ENCODE data around the gene GLO1. TPM values are rescaled to one million over a fixed set of nuclear protein-coding genes. Genes with fewer than 3 reads are reported as not detected.

Gene GLO1
- total and polyA plus RNA-seq, 8 donors, result 4.3 to 132 (median 49.7) TPM

GRCh38 chr6:38649744-38650143 lies 53.2 kb downstream of the GLO1 start:
- Histone ChIP-seq H3K4me1 (peaks cover 0 to 4% (median 0%) of the 10 kb centered on the region in 4 donors), H3K36me3 (no peaks in the 10 kb centered on the region), H3K27ac (no peak overlapping the region), H3K9me3 (no peaks in the 10 kb centered on the region), H3K4me3 (no peak overlapping the region), H3K27me3 (no peaks in the 10 kb centered on the region)
- intact Hi-C loops (cut with DNase I; ENCODE audit: low total_unique reads), result no loop called here
- WGBS, 5 donors, result 92 to 98% (median 97%) methylated on average over 2 of the region's 2 CpGs
- DNase-seq, result no peak
- TF ChIP-seq EP300 (IDR thresholded peaks at IDR 0.05) (no peak), POLR2AphosphoS5 (IDR thresholded peaks at IDR 0.05) (no peak), POLR2A (IDR thresholded peaks at IDR 0.05) (no peak), CTCF (IDR thresholded peaks at IDR 0.05) (no peak)

- DNase-seq, result no peak
- Histone ChIP-seq H3K4me3 (no peak overlapping the region), H3K9me3 (no peaks in the 10 kb centered on the region), H3K27ac (no peak overlapping the region), H3K27me3 (no peaks in the 10 kb centered on the region), H3K36me3 (no peaks in the 10 kb centered on the region), H3K4me1 (peaks cover 0 to 11% (median 0%) of the 10 kb centered on the region in 4 donors)
- intact Hi-C loops (cut with DNase I; ENCODE audit: low total_unique reads), result no loop called here
- TF ChIP-seq POLR2A (IDR thresholded peaks at IDR 0.05) (no peak), CTCF (IDR thresholded peaks at IDR 0.05) (no peak), EP300 (IDR thresholded peaks at IDR 0.05) (no peak), POLR2AphosphoS5 (IDR thresholded peaks at IDR 0.05) (no peak)
Measured at GRCh38 chr6:38648629-38649028, 54.3 kb downstream of the GLO1 start.

- H3K27me3 ChIP-seq, result no peaks in the 10 kb centered on the region
- H3K36me3 ChIP-seq, result no peaks in the 10 kb centered on the region
- 82 to 87% (median 86%) methylated on average over 3 of the region's 3 CpGs for WGBS, 5 donors
- H3K4me1 ChIP-seq, result peaks cover 0 to 16% (median 2%) of the 10 kb centered on the region in 4 donors
- DNase-seq, result no peak
- no peak overlapping the region for H3K27ac ChIP-seq
- no peak overlapping the region for H3K4me3 ChIP-seq
- intact Hi-C loops (cut with DNase I; ENCODE audit: low total_unique reads), result no loop called here
- no peaks in the 10 kb centered on the region for H3K9me3 ChIP-seq
- TF ChIP-seq POLR2A (IDR thresholded peaks at IDR 0.05) (no peak), CTCF (IDR thresholded peaks at IDR 0.05) (no peak), EP300 (IDR thresholded peaks at IDR 0.05) (no peak), POLR2AphosphoS5 (IDR thresholded peaks at IDR 0.05) (no peak)
Measured at GRCh38 chr6:38646166-38646878, 56.6 kb downstream of the GLO1 start.

- Histone ChIP-seq H3K4me3 (no peak overlapping the region), H3K27ac (no peak overlapping the region), H3K36me3 (no peaks in the 10 kb centered on the region), H3K9me3 (no peaks in the 10 kb centered on the region), H3K27me3 (no peaks in the 10 kb centered on the region), H3K4me1 (peaks cover 8 to 27% (median 12%) of the 10 kb centered on the region in 4 donors)
- TF ChIP-seq POLR2AphosphoS5 (IDR thresholded peaks at IDR 0.05) (no peak), CTCF (IDR thresholded peaks at IDR 0.05) (no peak)
- DNase-seq, result no peak
- intact Hi-C loops (cut with DNase I; ENCODE audit: low total_unique reads), result no loop called here
- 30 to 57% (median 42%) methylated on average over 1 of the region's 1 CpG for WGBS, 5 donors
Measured at GRCh38 chr6:38644951-38645350, 58.0 kb downstream of the GLO1 start.

All from stomach (tissue), 9 donors.